ENCODE results near the gene BNC2.

Gene BNC2

DNA sequence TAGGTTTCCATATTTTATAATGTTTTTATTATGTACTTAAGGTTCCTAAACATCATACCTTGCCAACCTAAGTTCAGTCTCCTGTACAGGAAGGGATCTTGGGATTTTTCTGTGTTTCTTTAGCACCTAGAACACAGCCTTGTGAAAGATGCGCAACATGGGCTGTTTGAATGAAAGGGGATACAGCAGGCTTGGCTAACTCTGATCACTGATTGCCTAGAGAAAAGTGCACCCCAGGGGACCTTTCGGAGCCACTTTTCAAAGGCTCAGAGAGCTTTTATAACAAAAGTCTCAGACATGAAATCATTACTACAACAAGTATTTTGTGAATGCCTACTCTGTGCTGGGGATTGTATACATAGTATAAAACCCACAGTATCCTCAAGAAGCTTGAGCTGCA is 261.6 kb downstream of the BNC2 start:
- no peak for DNase-seq (ENCODE audit: low read depth, low spot score)
- TF ChIP-seq EZH2 (IDR thresholded peaks at IDR 0.05) (no peak), FOXP2 (optimal IDR thresholded peaks at IDR 0.05; ENCODE audit: control extremely low read depth, extremely low read length, insufficient read depth) (no peak), POLR2AphosphoS5 (IDR thresholded peaks at IDR 0.05; ENCODE audit: borderline replicate concordance, low read depth, low read length) (no peak)

GRCh38 chr9:16602494-16602893 is 268.0 kb downstream of the BNC2 start:
- H3K9ac ChIP-seq (ENCODE audit: insufficient read length), result no peak overlapping the region
- no peak overlapping the region for H3K27ac ChIP-seq
- DNase-seq (ENCODE audit: low read depth, low spot score), result no peak
- no peak overlapping the region for H3K4me3 ChIP-seq
- no peaks in the 10 kb centered on the region for H3K36me3 ChIP-seq (ENCODE audit: insufficient read depth, low read length)
- H3K9me3 ChIP-seq (ENCODE audit: low read depth, low read length), result no peaks in the 10 kb centered on the region
- TF ChIP-seq FOXP2 (optimal IDR thresholded peaks at IDR 0.05; ENCODE audit: control extremely low read depth, extremely low read length, insufficient read depth), result no peak
- no peak for TF ChIP-seq POLR2AphosphoS5 (IDR thresholded peaks at IDR 0.05; ENCODE audit: borderline replicate concordance, low read depth, low read length)
- TF ChIP-seq EZH2 (IDR thresholded peaks at IDR 0.05), result no peak

More for the DNA sequence above, 261.6 kb downstream of the BNC2 start:
- Histone ChIP-seq H3K36me3 (ENCODE audit: insufficient read depth, low read length) (no peaks in the 10 kb centered on the region), H3K9ac (ENCODE audit: insufficient read length) (no peak overlapping the region), H3K9me3 (ENCODE audit: low read depth, low read length) (no peaks in the 10 kb centered on the region), H3K4me3 (no peak overlapping the region), H3K27ac (0 out of 2 replicates have a peak overlapping the region, but pooled peaks have one; percentile 28)

DNA sequence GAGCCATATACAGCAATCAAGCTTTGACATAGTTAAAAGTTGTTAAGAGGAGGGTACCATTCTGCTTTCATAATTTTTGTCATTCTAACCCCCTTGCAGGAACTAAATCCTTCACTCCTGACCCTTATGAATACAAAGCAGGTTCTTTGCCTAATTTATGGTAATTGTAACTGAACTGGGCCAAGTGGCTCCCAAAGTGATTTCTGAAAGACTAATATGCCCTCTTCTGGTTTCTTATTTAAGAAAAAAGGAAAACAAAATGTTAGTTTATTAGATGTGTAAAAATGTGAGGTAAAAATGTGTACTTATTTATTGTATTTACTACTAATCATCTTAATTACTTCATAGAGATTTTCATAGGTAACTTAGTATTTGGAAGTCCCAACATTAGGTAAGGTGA is 268.5 kb downstream of the BNC2 start:
- Histone ChIP-seq H3K27ac (no peak overlapping the region), H3K36me3 (ENCODE audit: insufficient read depth, low read length) (no peaks in the 10 kb centered on the region), H3K9ac (ENCODE audit: insufficient read length) (no peak overlapping the region), H3K4me3 (no peak overlapping the region), H3K9me3 (ENCODE audit: low read depth, low read length) (no peaks in the 10 kb centered on the region)
- no peak for DNase-seq (ENCODE audit: low read depth, low spot score)
- no peak for TF ChIP-seq EZH2 (IDR thresholded peaks at IDR 0.05)
- TF ChIP-seq FOXP2 (optimal IDR thresholded peaks at IDR 0.05; ENCODE audit: control extremely low read depth, extremely low read length, insufficient read depth), result no peak

DNA sequence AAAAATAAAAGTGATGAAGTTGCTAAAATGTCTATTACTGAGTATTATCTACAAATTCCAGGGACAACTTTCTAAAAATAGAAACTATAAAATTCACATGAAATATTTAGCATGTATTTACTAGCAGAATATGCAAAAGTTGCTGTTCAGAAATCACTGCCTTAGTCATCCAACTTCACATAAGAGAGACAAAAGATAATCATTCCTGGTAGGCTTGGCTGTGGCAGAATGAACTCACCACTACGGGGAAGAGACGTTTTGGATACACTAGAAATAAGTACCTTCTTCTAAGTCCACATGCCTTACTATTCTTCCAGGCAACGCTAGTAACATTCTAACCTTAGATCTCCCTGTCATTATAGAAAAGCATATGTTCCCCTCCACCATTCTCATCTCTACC is 272.2 kb downstream of the BNC2 start:
- no peak for DNase-seq (ENCODE audit: low read depth, low spot score)

GRCh38 chr9:16597136-16597535 is 273.3 kb downstream of the BNC2 start:
- no peak for DNase-seq (ENCODE audit: low read depth, low spot score)
- H3K9ac ChIP-seq (ENCODE audit: insufficient read length), result peak overlapping the region; percentile 67
- no peaks in the 10 kb centered on the region for H3K9me3 ChIP-seq (ENCODE audit: low read depth, low read length)
- TF ChIP-seq FOXP2 (optimal IDR thresholded peaks at IDR 0.05; ENCODE audit: control extremely low read depth, extremely low read length, insufficient read depth), result no peak
- peak overlapping the region; percentile 55 for H3K4me3 ChIP-seq
- peak overlapping the region; percentile 89 for H3K27ac ChIP-seq
- no peaks in the 10 kb centered on the region for H3K36me3 ChIP-seq (ENCODE audit: insufficient read depth, low read length)

More for the DNA sequence above, 272.2 kb downstream of the BNC2 start:
- TF ChIP-seq EZH2 (IDR thresholded peaks at IDR 0.05) (no peak), POLR2AphosphoS5 (IDR thresholded peaks at IDR 0.05; ENCODE audit: borderline replicate concordance, low read depth, low read length) (no peak), FOXP2 (optimal IDR thresholded peaks at IDR 0.05; ENCODE audit: control extremely low read depth, extremely low read length, insufficient read depth) (no peak)
- Histone ChIP-seq H3K36me3 (ENCODE audit: insufficient read depth, low read length) (no peaks in the 10 kb centered on the region), H3K9me3 (ENCODE audit: low read depth, low read length) (no peaks in the 10 kb centered on the region), H3K4me3 (peak overlapping the region; percentile 56), H3K27ac (peak overlapping the region; percentile 89), H3K9ac (ENCODE audit: insufficient read length) (peak overlapping the region; percentile 4)

DNA sequence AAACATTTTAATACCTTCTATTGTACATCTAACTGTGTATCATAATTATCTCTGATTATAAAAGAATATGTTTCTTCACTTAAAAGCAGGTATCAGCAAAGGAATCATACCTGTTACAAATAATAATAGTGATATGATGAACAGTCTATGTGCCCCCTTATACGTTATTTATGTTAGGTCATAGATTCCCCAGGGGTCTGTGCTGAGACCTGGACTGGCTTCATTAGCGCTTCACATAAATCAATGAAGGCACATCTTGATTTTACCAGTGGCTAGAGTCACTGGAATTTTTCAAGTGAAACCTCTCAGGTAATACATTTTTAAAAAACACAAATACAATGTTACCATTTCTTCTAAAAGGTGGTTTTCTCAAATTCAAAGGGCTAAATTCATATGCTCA is 275.2 kb downstream of the BNC2 start:
- Histone ChIP-seq H3K36me3 (ENCODE audit: insufficient read depth, low read length) (no peaks in the 10 kb centered on the region), H3K9me3 (ENCODE audit: low read depth, low read length) (no peaks in the 10 kb centered on the region), H3K27ac (peak overlapping the region; percentile 89; the same call in 1 of the 2 replicates), H3K9ac (ENCODE audit: insufficient read length) (no peak overlapping the region), H3K4me3 (no peak overlapping the region)
- no peak for DNase-seq (ENCODE audit: low read depth, low spot score)
- TF ChIP-seq EZH2 (IDR thresholded peaks at IDR 0.05) (no peak), POLR2AphosphoS5 (IDR thresholded peaks at IDR 0.05; ENCODE audit: borderline replicate concordance, low read depth, low read length) (no peak), FOXP2 (optimal IDR thresholded peaks at IDR 0.05; ENCODE audit: control extremely low read depth, extremely low read length, insufficient read depth) (no peak)

DNA sequence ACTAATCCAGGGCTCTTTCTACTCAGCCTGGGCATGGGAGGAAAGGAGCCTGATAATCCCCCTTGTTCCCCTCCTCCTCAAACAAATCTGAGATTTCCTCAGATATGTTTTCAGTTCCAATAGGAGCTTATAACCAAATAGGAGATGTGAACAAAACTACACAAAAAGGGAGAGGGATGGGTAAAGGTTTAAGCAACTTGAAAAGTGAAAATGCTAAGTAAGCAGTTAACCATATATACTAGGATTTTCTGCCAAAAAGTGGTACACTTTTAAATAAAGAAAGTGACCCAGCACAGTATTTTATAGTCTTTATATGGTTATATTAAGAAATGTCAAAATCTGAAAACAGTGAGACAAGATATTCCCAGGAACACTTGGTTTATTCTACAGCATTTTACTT is 275.7 kb downstream of the BNC2 start:
- Histone ChIP-seq H3K4me3 (no peak overlapping the region), H3K36me3 (ENCODE audit: insufficient read depth, low read length) (no peaks in the 10 kb centered on the region), H3K9me3 (ENCODE audit: low read depth, low read length) (no peaks in the 10 kb centered on the region), H3K27ac (peak overlapping the region; percentile 42; the same call in 1 of the 2 replicates), H3K9ac (ENCODE audit: insufficient read length) (no peak overlapping the region)
- no peak for TF ChIP-seq EZH2 (IDR thresholded peaks at IDR 0.05)
- TF ChIP-seq POLR2AphosphoS5 (IDR thresholded peaks at IDR 0.05; ENCODE audit: borderline replicate concordance, low read depth, low read length), result no peak
- TF ChIP-seq FOXP2 (optimal IDR thresholded peaks at IDR 0.05; ENCODE audit: control extremely low read depth, extremely low read length, insufficient read depth), result no peak
- no peak for DNase-seq (ENCODE audit: low read depth, low spot score)

- no peak for DNase-seq (ENCODE audit: low read depth, low spot score)
- Histone ChIP-seq H3K9me3 (ENCODE audit: low read depth, low read length) (no peaks in the 10 kb centered on the region), H3K27ac (peak overlapping the region; percentile 42), H3K9ac (ENCODE audit: insufficient read length) (no peak overlapping the region), H3K4me3 (no peak overlapping the region), H3K36me3 (ENCODE audit: insufficient read depth, low read length) (no peaks in the 10 kb centered on the region)
- TF ChIP-seq EZH2 (IDR thresholded peaks at IDR 0.05) (no peak), FOXP2 (optimal IDR thresholded peaks at IDR 0.05; ENCODE audit: control extremely low read depth, extremely low read length, insufficient read depth) (no peak), POLR2AphosphoS5 (IDR thresholded peaks at IDR 0.05; ENCODE audit: borderline replicate concordance, low read depth, low read length) (no peak)
Measured at GRCh38 chr9:16593746-16594145, 276.7 kb downstream of the BNC2 start.

DNA sequence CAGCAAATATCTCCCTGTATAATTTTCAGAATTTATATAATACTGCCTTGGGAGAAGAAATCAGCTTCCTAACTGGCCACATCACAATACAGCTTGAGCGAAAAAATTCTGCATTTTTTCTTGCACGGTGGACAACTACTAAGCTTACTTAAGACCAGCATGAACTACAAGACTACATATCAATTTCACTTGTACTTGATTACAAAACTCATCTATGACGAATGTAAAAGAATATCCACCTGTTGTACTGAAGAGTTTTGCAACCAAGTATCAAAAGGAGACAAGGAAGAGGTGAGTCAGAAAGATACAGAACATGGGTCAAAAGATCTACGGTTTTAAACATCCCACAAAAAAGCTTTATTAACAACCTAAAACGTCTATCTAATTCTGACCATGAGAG is 279.4 kb downstream of the BNC2 start:
- Histone ChIP-seq H3K9me3 (ENCODE audit: low read depth, low read length) (no peaks in the 10 kb centered on the region), H3K27ac (no peak overlapping the region), H3K9ac (ENCODE audit: insufficient read length) (no peak overlapping the region), H3K4me3 (no peak overlapping the region), H3K36me3 (ENCODE audit: insufficient read depth, low read length) (no peaks in the 10 kb centered on the region)
- DNase-seq (ENCODE audit: low read depth, low spot score), result no peak
- no peak for TF ChIP-seq EZH2 (IDR thresholded peaks at IDR 0.05)
- TF ChIP-seq POLR2AphosphoS5 (IDR thresholded peaks at IDR 0.05; ENCODE audit: borderline replicate concordance, low read depth, low read length), result no peak
- TF ChIP-seq FOXP2 (optimal IDR thresholded peaks at IDR 0.05; ENCODE audit: control extremely low read depth, extremely low read length, insufficient read depth), result no peak
